ENCODE results near the gene DLGAP1.

DLGAP1 gene

GRCh38 chr18:3824101-3824500, 631.0 kb downstream of the DLGAP1 start:
- Histone ChIP-seq H3K4me1 (ENCODE audit: insufficient read depth, insufficient read length) (no peaks in the 10 kb centered on the region), H3K9me3 (ENCODE audit: insufficient read depth, low read length) (no peaks in the 10 kb centered on the region), H3K4me3 (ENCODE audit: insufficient read length, low read depth) (no peak overlapping the region), H3K9ac (ENCODE audit: insufficient read length, low read depth) (no peak overlapping the region), H3K36me3 (ENCODE audit: insufficient read depth, insufficient read length, low read length) (no peaks in the 10 kb centered on the region), H3K27me3 (ENCODE audit: insufficient read depth, insufficient read length) (no peaks in the 10 kb centered on the region)
- DNase-seq (ENCODE audit: low read depth, low spot score), result no peak
- TF ChIP-seq YY1 (IDR thresholded peaks at IDR 0.05; ENCODE audit: insufficient read depth, insufficient read length) (no peak), SUZ12 (IDR thresholded peaks at IDR 0.05; ENCODE audit: extremely low read depth, insufficient read depth, insufficient read length) (no peak), ZNF274 (IDR thresholded peaks at IDR 0.05; ENCODE audit: low read depth, low read length) (no peak)

- no peak overlapping the region for H3K4me3 ChIP-seq (ENCODE audit: insufficient read length, low read depth)
- no peaks in the 10 kb centered on the region for H3K27me3 ChIP-seq (ENCODE audit: insufficient read depth, insufficient read length)
- TF ChIP-seq SUZ12 (IDR thresholded peaks at IDR 0.05; ENCODE audit: extremely low read depth, insufficient read depth, insufficient read length) (no peak), ZNF274 (IDR thresholded peaks at IDR 0.05; ENCODE audit: low read depth, low read length) (no peak), YY1 (IDR thresholded peaks at IDR 0.05; ENCODE audit: insufficient read depth, insufficient read length) (no peak)
- no peaks in the 10 kb centered on the region for H3K9me3 ChIP-seq (ENCODE audit: insufficient read depth, low read length)
- no peaks in the 10 kb centered on the region for H3K4me1 ChIP-seq (ENCODE audit: insufficient read depth, insufficient read length)
- no peak overlapping the region for H3K9ac ChIP-seq (ENCODE audit: insufficient read length, low read depth)
- no peak for DNase-seq (ENCODE audit: low read depth, low spot score)
- H3K36me3 ChIP-seq (ENCODE audit: insufficient read depth, insufficient read length, low read length), result no peaks in the 10 kb centered on the region
Observed at GRCh38 chr18:3823073-3823472, 632.0 kb downstream of the DLGAP1 start.

- no peaks in the 10 kb centered on the region for H3K4me1 ChIP-seq (ENCODE audit: insufficient read depth, insufficient read length)
- TF ChIP-seq SUZ12 (IDR thresholded peaks at IDR 0.05; ENCODE audit: extremely low read depth, insufficient read depth, insufficient read length) (no peak), YY1 (IDR thresholded peaks at IDR 0.05; ENCODE audit: insufficient read depth, insufficient read length) (no peak), ZNF274 (IDR thresholded peaks at IDR 0.05; ENCODE audit: low read depth, low read length) (no peak)
Observed at GRCh38 chr18:3821524-3821923, 633.6 kb downstream of the DLGAP1 start.

GRCh38 chr18:3819961-3820360, 635.1 kb downstream of the DLGAP1 start:
- no peak for TF ChIP-seq YY1 (IDR thresholded peaks at IDR 0.05; ENCODE audit: insufficient read depth, insufficient read length)
- no peak for TF ChIP-seq SUZ12 (IDR thresholded peaks at IDR 0.05; ENCODE audit: extremely low read depth, insufficient read depth, insufficient read length)
- no peak for TF ChIP-seq ZNF274 (IDR thresholded peaks at IDR 0.05; ENCODE audit: low read depth, low read length)
- Histone ChIP-seq H3K27me3 (ENCODE audit: insufficient read depth, insufficient read length) (no peaks in the 10 kb centered on the region), H3K4me3 (ENCODE audit: insufficient read length, low read depth) (no peak overlapping the region), H3K36me3 (ENCODE audit: insufficient read depth, insufficient read length, low read length) (no peaks in the 10 kb centered on the region), H3K4me1 (ENCODE audit: insufficient read depth, insufficient read length) (no peaks in the 10 kb centered on the region), H3K9ac (ENCODE audit: insufficient read length, low read depth) (no peak overlapping the region), H3K9me3 (ENCODE audit: insufficient read depth, low read length) (no peaks in the 10 kb centered on the region)
- DNase-seq (ENCODE audit: low read depth, low spot score), result no peak

More at GRCh38 chr18:3821524-3821923, 633.6 kb downstream of the DLGAP1 start:
- Histone ChIP-seq H3K27me3 (ENCODE audit: insufficient read depth, insufficient read length) (no peaks in the 10 kb centered on the region), H3K9ac (ENCODE audit: insufficient read length, low read depth) (no peak overlapping the region), H3K4me3 (ENCODE audit: insufficient read length, low read depth) (no peak overlapping the region), H3K36me3 (ENCODE audit: insufficient read depth, insufficient read length, low read length) (no peaks in the 10 kb centered on the region), H3K9me3 (ENCODE audit: insufficient read depth, low read length) (no peaks in the 10 kb centered on the region)
- DNase-seq (ENCODE audit: low read depth, low spot score), result no peak

- Histone ChIP-seq H3K27me3 (ENCODE audit: insufficient read depth, insufficient read length) (no peaks in the 10 kb centered on the region), H3K4me3 (ENCODE audit: insufficient read length, low read depth) (no peak overlapping the region), H3K9ac (ENCODE audit: insufficient read length, low read depth) (no peak overlapping the region), H3K9me3 (ENCODE audit: insufficient read depth, low read length) (no peaks in the 10 kb centered on the region), H3K4me1 (ENCODE audit: insufficient read depth, insufficient read length) (no peaks in the 10 kb centered on the region), H3K36me3 (ENCODE audit: insufficient read depth, insufficient read length, low read length) (no peaks in the 10 kb centered on the region)
- TF ChIP-seq YY1 (IDR thresholded peaks at IDR 0.05; ENCODE audit: insufficient read depth, insufficient read length) (no peak), ZNF274 (IDR thresholded peaks at IDR 0.05; ENCODE audit: low read depth, low read length) (no peak), SUZ12 (IDR thresholded peaks at IDR 0.05; ENCODE audit: extremely low read depth, insufficient read depth, insufficient read length) (no peak)
- DNase-seq (ENCODE audit: low read depth, low spot score), result no peak
Observed at GRCh38 chr18:3816610-3817363, 638.3 kb downstream of the DLGAP1 start.

- Histone ChIP-seq H3K27me3 (ENCODE audit: insufficient read depth, insufficient read length) (no peaks in the 10 kb centered on the region), H3K9me3 (ENCODE audit: insufficient read depth, low read length) (no peaks in the 10 kb centered on the region), H3K9ac (ENCODE audit: insufficient read length, low read depth) (no peak overlapping the region), H3K36me3 (ENCODE audit: insufficient read depth, insufficient read length, low read length) (no peaks in the 10 kb centered on the region), H3K4me3 (ENCODE audit: insufficient read length, low read depth) (no peak overlapping the region), H3K4me1 (ENCODE audit: insufficient read depth, insufficient read length) (no peaks in the 10 kb centered on the region)
- no peak for DNase-seq (ENCODE audit: low read depth, low spot score)
- TF ChIP-seq ZNF274 (IDR thresholded peaks at IDR 0.05; ENCODE audit: low read depth, low read length) (no peak), YY1 (IDR thresholded peaks at IDR 0.05; ENCODE audit: insufficient read depth, insufficient read length) (no peak), SUZ12 (IDR thresholded peaks at IDR 0.05; ENCODE audit: extremely low read depth, insufficient read depth, insufficient read length) (no peak)
Observed at GRCh38 chr18:3815991-3816390, 639.1 kb downstream of the DLGAP1 start.

GRCh38 chr18:3814816-3815215, 640.3 kb downstream of the DLGAP1 start:
- Histone ChIP-seq H3K9ac (ENCODE audit: insufficient read length, low read depth) (no peak overlapping the region), H3K4me1 (ENCODE audit: insufficient read depth, insufficient read length) (no peaks in the 10 kb centered on the region), H3K9me3 (ENCODE audit: insufficient read depth, low read length) (no peaks in the 10 kb centered on the region), H3K4me3 (ENCODE audit: insufficient read length, low read depth) (no peak overlapping the region), H3K36me3 (ENCODE audit: insufficient read depth, insufficient read length, low read length) (no peaks in the 10 kb centered on the region), H3K27me3 (ENCODE audit: insufficient read depth, insufficient read length) (no peaks in the 10 kb centered on the region)
- no peak for DNase-seq (ENCODE audit: low read depth, low spot score)
- TF ChIP-seq YY1 (IDR thresholded peaks at IDR 0.05; ENCODE audit: insufficient read depth, insufficient read length) (no peak), SUZ12 (IDR thresholded peaks at IDR 0.05; ENCODE audit: extremely low read depth, insufficient read depth, insufficient read length) (no peak), ZNF274 (IDR thresholded peaks at IDR 0.05; ENCODE audit: low read depth, low read length) (no peak)
